ENCODE data around the gene SLC8A1. TPM values are rescaled to one million over a fixed set of nuclear protein-coding genes. Genes with fewer than 3 reads are reported as not detected.

Gene SLC8A1
- polyA plus RNA-seq, 3 donors, result 16.9 to 18.2 (median 18.0) TPM

DNA sequence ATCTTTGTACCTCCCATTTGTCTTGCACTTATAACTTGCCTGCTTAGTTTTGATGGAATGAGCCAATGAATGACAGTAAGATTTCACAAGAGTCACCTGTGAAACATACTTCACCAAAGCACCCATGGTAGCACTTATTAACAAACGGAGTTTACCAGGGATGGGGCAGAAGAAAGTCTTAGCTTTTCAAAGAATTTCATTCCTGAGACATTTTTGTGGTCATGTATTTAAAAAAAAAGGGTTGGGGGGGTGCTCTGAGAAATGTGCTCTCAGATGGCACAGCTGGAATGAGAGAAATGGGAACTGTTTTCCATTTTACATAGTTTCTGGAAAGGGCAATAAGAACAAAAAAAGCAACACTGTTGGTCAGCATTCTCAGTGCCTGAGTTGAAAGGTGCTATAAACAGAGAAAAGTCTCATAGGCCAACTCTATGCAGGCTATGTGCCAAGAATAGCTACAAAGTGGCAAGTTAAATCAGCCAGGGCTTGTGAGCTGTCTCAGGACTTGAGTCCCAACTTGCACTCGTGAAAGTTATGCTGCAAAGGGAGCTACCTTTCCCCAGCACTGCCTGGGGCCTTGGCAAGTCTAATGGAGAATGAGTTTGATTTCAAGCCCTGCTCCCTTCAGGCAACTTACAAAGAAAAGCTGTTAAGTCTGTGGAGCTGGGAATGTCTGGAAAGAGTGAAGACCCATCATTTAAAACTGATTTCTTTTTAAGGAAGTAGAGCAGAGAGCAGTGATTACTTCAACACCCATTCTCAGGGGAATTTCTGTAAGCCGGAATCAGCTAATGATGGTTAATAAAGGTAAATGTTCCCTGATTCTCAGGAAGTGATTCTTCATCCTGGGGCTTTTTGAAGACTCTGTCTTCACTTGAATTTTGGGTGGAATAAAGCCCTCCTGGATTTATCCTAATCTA is 170.6 kb downstream of the SLC8A1 start:
- Histone ChIP-seq H4K20me1 (ENCODE audit: insufficient read depth, low read length) (peaks cover 83% of the 10 kb centered on the region), H3K27ac (ENCODE audit: low read depth in 1 of 2, low read length in 2 of 2) (peak overlapping the region in 1 of 2 donors; percentile 20), H3K4me3 (replicated peaks in 1 of 3; ENCODE audit: low read depth in 2 of 3, low read length in 3 of 3) (no peak overlapping the region), H3K36me3 (replicated peaks in 1 of 2; ENCODE audit: control insufficient read depth in 1 of 2, insufficient read depth in 2 of 2, low read length in 2 of 2) (peaks cover 0 to 29% of the 10 kb centered on the region in 2 donors), H3K4me1 (ENCODE audit: control insufficient read depth in 1 of 2, insufficient read depth in 2 of 2, low read length in 2 of 2) (no peaks in the 10 kb centered on the region), H3K4me2 (replicated peaks; ENCODE audit: extremely low read depth, low read length, poor library complexity, severe bottlenecking) (no peak overlapping the region), H3K9ac (ENCODE audit: insufficient read depth, low read length, poor library complexity, severe bottlenecking) (no peak overlapping the region), H3K27me3 (ENCODE audit: control insufficient read depth in 2 of 2, insufficient read depth in 2 of 2, low read length in 2 of 2) (no peaks in the 10 kb centered on the region), H3K79me2 (ENCODE audit: insufficient read depth, low read length) (peaks cover 7% of the 10 kb centered on the region), H2AFZ (ENCODE audit: insufficient read depth, low read depth, low read length, poor library complexity, severe bottlenecking) (no peak overlapping the region), H3K9me3 (replicated peaks in 1 of 2; ENCODE audit: control insufficient read depth in 1 of 2, insufficient read depth in 1 of 2, low read length in 2 of 2) (no peaks in the 10 kb centered on the region)
- Mint-ChIP-seq H3K4me3 (no peak overlapping the region), H3K4me1 (peaks cover 8% of the 10 kb centered on the region), H3K27ac (peak overlapping the region in 2 of 7 donors; percentile 6 to 72), H3K27me3 (ENCODE audit: low read depth in 3 of 3) (no peaks in the 10 kb centered on the region), H3K36me3 (peaks cover 5 to 15% of the 10 kb centered on the region in 2 donors), H3K9me3 (no peaks in the 10 kb centered on the region)
- intact Hi-C loops (cut with micrococcal nuclease), result no loop called here
- DNase-seq, result no peak
- TF ChIP-seq, protein P1, sequence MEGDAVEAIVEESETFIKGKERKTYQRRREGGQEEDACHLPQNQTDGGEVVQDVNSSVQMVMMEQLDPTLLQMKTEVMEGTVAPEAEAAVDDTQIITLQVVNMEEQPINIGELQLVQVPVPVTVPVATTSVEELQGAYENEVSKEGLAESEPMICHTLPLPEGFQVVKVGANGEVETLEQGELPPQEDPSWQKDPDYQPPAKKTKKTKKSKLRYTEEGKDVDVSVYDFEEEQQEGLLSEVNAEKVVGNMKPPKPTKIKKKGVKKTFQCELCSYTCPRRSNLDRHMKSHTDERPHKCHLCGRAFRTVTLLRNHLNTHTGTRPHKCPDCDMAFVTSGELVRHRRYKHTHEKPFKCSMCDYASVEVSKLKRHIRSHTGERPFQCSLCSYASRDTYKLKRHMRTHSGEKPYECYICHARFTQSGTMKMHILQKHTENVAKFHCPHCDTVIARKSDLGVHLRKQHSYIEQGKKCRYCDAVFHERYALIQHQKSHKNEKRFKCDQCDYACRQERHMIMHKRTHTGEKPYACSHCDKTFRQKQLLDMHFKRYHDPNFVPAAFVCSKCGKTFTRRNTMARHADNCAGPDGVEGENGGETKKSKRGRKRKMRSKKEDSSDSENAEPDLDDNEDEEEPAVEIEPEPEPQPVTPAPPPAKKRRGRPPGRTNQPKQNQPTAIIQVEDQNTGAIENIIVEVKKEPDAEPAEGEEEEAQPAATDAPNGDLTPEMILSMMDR (IDR thresholded peaks at IDR 0.05), result no peak
- no CpG with 5 or more reads among the region's 3 CpGs for WGBS (ENCODE audit: insufficient coverage)

DNA sequence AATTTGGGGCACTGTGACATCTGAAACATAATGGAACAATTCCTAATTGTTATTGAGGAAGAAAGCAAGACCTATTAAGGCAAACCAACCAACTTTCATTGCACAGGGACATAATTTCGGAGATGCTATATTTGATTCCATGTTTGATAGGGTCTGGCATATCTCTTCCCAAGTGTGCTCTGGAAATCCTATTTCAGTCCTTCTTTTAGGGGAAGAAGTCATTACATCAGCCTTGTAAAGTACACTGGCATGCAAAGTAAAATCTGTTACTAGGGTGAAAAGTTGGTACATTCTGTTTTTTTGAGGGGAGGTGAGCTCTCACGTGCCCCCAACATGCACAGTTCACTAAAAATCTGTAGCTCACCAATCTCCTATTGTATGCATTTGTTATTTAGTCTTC is 172.4 kb downstream of the SLC8A1 start:
- WGBS (ENCODE audit: insufficient coverage), result no CpG with 5 or more reads among the region's 2 CpGs
- no peak overlapping the region for H3K4me3 ChIP-seq (replicated peaks in 1 of 3; ENCODE audit: low read depth in 2 of 3, low read length in 3 of 3)
- no peak overlapping the region for H3K27ac Mint-ChIP-seq

More for the DNA sequence above, 172.4 kb downstream of the SLC8A1 start:
- H3K27me3 ChIP-seq (ENCODE audit: control insufficient read depth in 2 of 2, insufficient read depth in 2 of 2, low read length in 2 of 2), result no peaks in the 10 kb centered on the region
- no peaks in the 10 kb centered on the region for H3K9me3 Mint-ChIP-seq
- no peak for DNase-seq
- H3K79me2 ChIP-seq (ENCODE audit: insufficient read depth, low read length), result peaks cover 7% of the 10 kb centered on the region
- H3K4me1 Mint-ChIP-seq, result peaks cover 8% of the 10 kb centered on the region
- no peak overlapping the region for H3K9ac ChIP-seq (ENCODE audit: insufficient read depth, low read length, poor library complexity, severe bottlenecking)
- no peaks in the 10 kb centered on the region for H3K4me1 ChIP-seq (ENCODE audit: control insufficient read depth in 1 of 2, insufficient read depth in 2 of 2, low read length in 2 of 2)
- H3K36me3 ChIP-seq (replicated peaks in 1 of 2; ENCODE audit: control insufficient read depth in 1 of 2, insufficient read depth in 2 of 2, low read length in 2 of 2), result peaks cover 5 to 24% of the 10 kb centered on the region in 2 donors
- no peaks in the 10 kb centered on the region for H3K9me3 ChIP-seq (replicated peaks in 1 of 2; ENCODE audit: control insufficient read depth in 1 of 2, insufficient read depth in 1 of 2, low read length in 2 of 2)
- no peak overlapping the region for H3K4me3 Mint-ChIP-seq
- no peak overlapping the region for H2AFZ ChIP-seq (ENCODE audit: insufficient read depth, low read depth, low read length, poor library complexity, severe bottlenecking)
- H3K27me3 Mint-ChIP-seq (ENCODE audit: low read depth in 3 of 3), result peaks cover 0 to 1% (median 0%) of the 10 kb centered on the region in 3 donors
- no peak overlapping the region for H3K4me2 ChIP-seq (replicated peaks; ENCODE audit: extremely low read depth, low read length, poor library complexity, severe bottlenecking)
- H4K20me1 ChIP-seq (ENCODE audit: insufficient read depth, low read length), result peaks cover 83% of the 10 kb centered on the region
- intact Hi-C loops (cut with micrococcal nuclease), result no loop called here
- TF ChIP-seq, protein P1 (IDR thresholded peaks at IDR 0.05), result no peak
- H3K27ac ChIP-seq (ENCODE audit: low read depth in 1 of 2, low read length in 2 of 2), result no peak overlapping the region
- H3K36me3 Mint-ChIP-seq, result peaks cover 14 to 18% of the 10 kb centered on the region in 2 donors

Data from CD14-positive monocyte (primary cell).